Thymus (tissue), 11 donors: ENCODE data around the gene SH3RF3. TPM values are rescaled to one million over a fixed set of nuclear protein-coding genes. Genes with fewer than 3 reads are reported as not detected.
A peak's percentile ranks its signal among the peaks of the same experiment; 100 is the strongest.

Source experiments
- DNase-seq, 9 donors: peaks; one replicate each; pipeline ENCODE4 v3.0.0-alpha.2; 2013; ENCODE audit warnings: low spot score in 9 of 9, low read depth in 6 of 9, missing footprints in 1 of 9
- H3K27ac ChIP-seq, 2 donors: one replicate each; pipeline ENCODE4 v1.5.1; 2013; ENCODE audit warnings: control low read depth in 1 of 2, low read depth in 1 of 2, low read length in 1 of 2, mild to moderate bottlenecking in 1 of 2, moderate library complexity in 1 of 2
- H3K27me3 ChIP-seq, 2 donors: one replicate each; pipeline ENCODE4 v1.5.1; 2013; ENCODE audit warnings: low read length in 1 of 2; ENCODE audit not compliant: control insufficient read depth in 2 of 2, insufficient read depth in 1 of 2
- H3K36me3 ChIP-seq, 2 donors: one replicate each; pipeline ENCODE4 v1.5.1; 2013; ENCODE audit warnings: low read length in 1 of 2, mild to moderate bottlenecking in 1 of 2, moderate library complexity in 1 of 2; ENCODE audit not compliant: control insufficient read depth in 2 of 2, insufficient read depth in 2 of 2
- H3K4me1 ChIP-seq, 2 donors: one replicate each; pipeline ENCODE4 v1.5.1; 2013; ENCODE audit warnings: low read length in 2 of 2; ENCODE audit not compliant: control insufficient read depth in 2 of 2, insufficient read depth in 2 of 2
- H3K4me3 ChIP-seq, 2 donors: one replicate each; pipeline ENCODE4 v1.5.1; 2013; ENCODE audit warnings: low read length in 2 of 2, control low read depth in 1 of 2, mild to moderate bottlenecking in 1 of 2
- H3K9me3 ChIP-seq, 2 donors: one replicate each; pipeline ENCODE4 v1.5.1; 2013; ENCODE audit warnings: low read length in 1 of 2, mild to moderate bottlenecking in 1 of 2; ENCODE audit not compliant: control insufficient read depth in 2 of 2, insufficient read depth in 1 of 2
- WGBS: extraction: QIAGEN DNeasy Blood & Tissue Kit; methylation state at CpG from one replicate; pipeline ENCODE4 v1.1.7; 2013; 5-methylcytosine and 5-hydroxymethylcytosine counted together
- polyA plus RNA-seq: library from polyadenylated mRNA; stranded (reverse); fragments of 200-250 nt; gene quantifications from one replicate; pipeline ENCODE4 v1.2.3, GENCODE V29; 2013
- total RNA-seq: library from RNA; stranded (reverse); fragments of 120-200 nt; gene quantifications from one replicate; pipeline ENCODE4 v1.2.4, GENCODE V29; 2013
- donor health status: healthy.

SH3RF3 gene
- total and polyA plus RNA-seq, 2 donors = 3.2 to 8.2 TPM

DNA sequence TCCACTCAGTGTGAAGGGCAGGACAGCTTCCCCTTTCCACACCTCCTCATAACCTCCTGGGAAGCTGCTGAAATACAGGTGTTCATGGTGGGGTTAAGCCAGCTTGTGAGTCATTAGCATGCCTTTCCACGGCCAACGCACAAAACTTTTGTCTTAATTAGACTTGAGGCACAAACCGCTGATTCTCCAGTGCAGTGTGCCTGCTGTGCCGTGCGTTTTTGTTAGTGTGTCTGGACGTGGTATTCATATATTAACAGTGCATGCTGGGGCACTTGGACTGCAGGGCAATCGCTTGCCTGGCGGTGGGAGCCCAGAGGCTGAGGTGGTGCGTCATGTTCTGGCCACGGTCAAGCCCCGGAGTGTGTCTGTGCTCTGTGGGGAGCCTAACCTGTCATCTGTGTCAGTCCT lies 156.2 kb downstream of the SH3RF3 start:
- no peak for DNase-seq
- Histone ChIP-seq H3K4me1 (peaks cover 0 to 36% of the 10 kb centered on the region in 2 donors), H3K9me3 (no peaks in the 10 kb centered on the region), H3K27me3 (peaks cover 0 to 2% of the 10 kb centered on the region in 2 donors), H3K36me3 (no peaks in the 10 kb centered on the region), H3K4me3 (no peak overlapping the region), H3K27ac (peak overlapping the region; percentile 25 to 55)
- 95% methylated on average over 11 of the region's 11 CpGs for WGBS

DNA sequence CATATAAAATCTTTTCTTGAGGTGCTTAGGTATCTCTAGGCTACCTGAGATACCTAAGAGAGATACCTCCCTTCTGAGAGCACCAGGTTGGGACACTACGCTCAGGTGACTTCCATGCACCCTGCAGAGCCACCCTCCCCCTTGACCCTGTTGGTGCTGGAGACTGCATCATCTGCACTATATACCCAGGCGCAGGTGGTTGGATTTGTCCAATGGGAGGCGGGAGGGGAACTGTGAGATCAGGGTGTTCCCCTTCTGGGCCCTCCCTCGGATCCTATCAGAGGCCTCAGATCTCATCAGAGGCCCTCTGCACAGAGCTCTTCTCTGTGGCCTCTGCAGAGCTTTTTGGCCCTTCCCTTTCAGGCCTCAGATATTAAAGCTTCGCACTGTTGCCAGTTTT lies 158.4 kb downstream of the SH3RF3 start:
- Histone ChIP-seq H3K4me3 (no peak overlapping the region), H3K9me3 (no peaks in the 10 kb centered on the region), H3K36me3 (no peaks in the 10 kb centered on the region), H3K4me1 (peaks cover 0 to 31% of the 10 kb centered on the region in 2 donors), H3K27me3 (no peaks in the 10 kb centered on the region), H3K27ac (no peak overlapping the region)
- no peak for DNase-seq
- WGBS = 97% methylated on average over 5 of the region's 5 CpGs

DNA sequence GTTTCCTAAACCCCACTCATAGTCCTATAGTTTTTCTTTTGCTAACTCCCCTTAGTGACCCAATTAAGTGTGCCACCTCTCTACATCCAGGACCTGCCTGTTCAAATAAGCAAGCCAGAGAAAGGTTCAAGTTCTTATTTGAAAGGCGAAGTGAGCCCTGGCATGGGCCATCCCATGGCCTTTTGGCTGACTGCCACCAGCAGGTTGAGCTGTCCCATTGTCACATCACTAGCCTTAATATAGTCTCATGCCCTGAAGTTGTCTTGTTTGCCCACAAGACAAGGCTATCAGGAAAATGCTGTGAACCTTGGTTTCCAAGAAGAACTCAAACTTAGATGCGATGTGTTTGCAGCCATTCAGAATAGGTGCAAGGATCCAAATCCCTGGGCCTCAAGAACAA lies 158.8 kb downstream of the SH3RF3 start:
- DNase-seq = no peak
- Histone ChIP-seq H3K36me3 (no peaks in the 10 kb centered on the region), H3K9me3 (no peaks in the 10 kb centered on the region), H3K27ac (no peak overlapping the region), H3K27me3 (no peaks in the 10 kb centered on the region), H3K4me1 (peaks cover 0 to 28% of the 10 kb centered on the region in 2 donors), H3K4me3 (no peak overlapping the region)
- 98% methylated on average over 2 of the region's 2 CpGs for WGBS

GRCh38 chr2:109288544-109289368 lies 159.8 kb downstream of the SH3RF3 start:
- no peak for DNase-seq
- Histone ChIP-seq H3K4me1 (peaks cover 0 to 22% of the 10 kb centered on the region in 2 donors), H3K27ac (peak overlapping the region in 1 of 2 donors; percentile 26), H3K9me3 (no peaks in the 10 kb centered on the region), H3K36me3 (no peaks in the 10 kb centered on the region), H3K27me3 (no peaks in the 10 kb centered on the region), H3K4me3 (no peak overlapping the region)
- WGBS = 93% methylated on average over 8 of the region's 8 CpGs

DNA sequence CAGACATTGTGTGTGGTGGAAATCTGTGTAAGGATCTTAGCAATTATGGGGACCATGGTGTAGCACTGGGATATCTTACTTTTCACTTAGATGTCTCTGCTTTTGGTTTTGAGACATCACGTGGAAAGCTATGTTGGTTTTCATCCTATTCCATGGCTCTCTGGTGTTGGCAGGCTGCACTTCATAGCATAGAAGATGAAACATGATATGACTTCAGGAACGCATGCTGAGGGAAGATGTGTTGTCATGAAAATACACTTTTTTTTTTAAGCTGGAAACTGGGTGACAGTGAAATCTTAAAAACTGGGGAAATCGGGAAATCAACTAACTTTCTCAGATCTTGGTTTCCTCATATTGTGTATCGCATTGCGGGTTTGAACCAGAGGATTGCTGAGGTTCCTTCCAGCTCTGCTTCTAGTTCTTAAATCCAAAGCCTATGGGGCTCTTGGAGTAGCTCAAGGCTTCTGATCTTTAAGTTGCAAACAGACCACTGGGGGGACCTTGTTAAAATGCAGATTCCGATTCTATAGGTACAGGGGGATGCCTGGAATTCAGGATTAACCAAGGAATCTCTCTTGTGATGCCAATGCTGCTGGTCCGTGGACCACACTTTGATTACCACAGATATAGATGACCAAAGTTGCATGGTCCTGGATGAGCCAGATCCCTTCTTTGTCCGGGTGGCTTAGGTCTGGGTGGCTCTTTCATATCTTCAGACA lies 160.7 kb downstream of the SH3RF3 start:
- H3K27me3 ChIP-seq = no peaks in the 10 kb centered on the region
- WGBS = 94% methylated on average over 8 of the region's 8 CpGs
- H3K4me1 ChIP-seq = peaks cover 0 to 17% of the 10 kb centered on the region in 2 donors
- peak overlapping the region; percentile 20 to 26 for H3K27ac ChIP-seq
- no peak for DNase-seq
- H3K9me3 ChIP-seq = peaks cover 0 to 3% of the 10 kb centered on the region in 2 donors
- no peaks in the 10 kb centered on the region for H3K36me3 ChIP-seq
- no peak overlapping the region for H3K4me3 ChIP-seq

- Histone ChIP-seq H3K4me1 (peaks cover 0 to 5% of the 10 kb centered on the region in 2 donors), H3K27me3 (no peaks in the 10 kb centered on the region), H3K9me3 (peaks cover 0 to 5% of the 10 kb centered on the region in 2 donors), H3K27ac (peak overlapping the region in 1 of 2 donors; percentile 6), H3K4me3 (no peak overlapping the region), H3K36me3 (no peaks in the 10 kb centered on the region)
- no peak for DNase-seq
- WGBS = 92% methylated on average over 14 of the region's 14 CpGs
These were observed 162.1 kb downstream of the SH3RF3 start for GRCh38 chr2:109290887-109291643.

DNA sequence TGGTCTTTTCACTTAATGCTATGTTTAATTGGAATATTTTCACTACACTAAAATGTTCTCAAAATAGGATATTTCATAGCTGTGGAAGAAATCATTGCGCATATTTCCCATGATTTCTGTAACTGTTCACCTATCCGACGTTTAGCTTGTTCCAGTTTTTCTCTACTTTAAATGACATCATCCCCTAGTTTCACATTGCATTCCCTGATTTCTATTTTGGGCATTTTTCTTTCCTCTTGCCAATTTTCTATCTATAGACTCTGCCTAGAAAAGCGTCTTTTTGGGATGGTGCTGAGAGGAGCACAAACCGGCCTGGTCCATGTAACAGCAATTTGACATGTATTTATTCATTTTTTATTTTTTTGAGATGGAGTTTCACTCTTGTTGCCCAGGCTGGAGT lies 163.4 kb downstream of the SH3RF3 start:
- Histone ChIP-seq H3K36me3 (no peaks in the 10 kb centered on the region), H3K4me1 (peaks cover 0 to 3% of the 10 kb centered on the region in 2 donors), H3K4me3 (no peak overlapping the region), H3K27ac (no peak overlapping the region), H3K9me3 (peaks cover 0 to 5% of the 10 kb centered on the region in 2 donors), H3K27me3 (no peaks in the 10 kb centered on the region)
- 97% methylated on average over 5 of the region's 5 CpGs for WGBS
- DNase-seq = no peak

GRCh38 chr2:109293663-109294062 lies 164.7 kb downstream of the SH3RF3 start:
- DNase-seq = no peak
- no peaks in the 10 kb centered on the region for H3K36me3 ChIP-seq
- no peaks in the 10 kb centered on the region for H3K27me3 ChIP-seq
- peak overlapping the region in 1 of 2 donors; percentile 41 for H3K27ac ChIP-seq
- H3K4me3 ChIP-seq = no peak overlapping the region
- H3K4me1 ChIP-seq = peaks cover 0 to 3% of the 10 kb centered on the region in 2 donors
- 95% methylated on average over 8 of the region's 8 CpGs for WGBS
- peaks cover 0 to 5% of the 10 kb centered on the region in 2 donors for H3K9me3 ChIP-seq
